HG02938 (cell line): ENCODE data around the gene CYBC1.
"Not testable (repeated sequence)": the region's sequence is repeated elsewhere in the genome, so short reads cannot be mapped to it uniquely, and the experiment has no call there.

ENCODE experiments used
- ATAC-seq: cut with Tn5 transposase; IDR thresholded peaks from one replicate; pipeline ENCODE4 v1.9.1; 2021; ENCODE audit warnings: mild to moderate bottlenecking, moderate library complexity; ENCODE audit not compliant: unreplicated experiment

Gene CYBC1

DNA sequence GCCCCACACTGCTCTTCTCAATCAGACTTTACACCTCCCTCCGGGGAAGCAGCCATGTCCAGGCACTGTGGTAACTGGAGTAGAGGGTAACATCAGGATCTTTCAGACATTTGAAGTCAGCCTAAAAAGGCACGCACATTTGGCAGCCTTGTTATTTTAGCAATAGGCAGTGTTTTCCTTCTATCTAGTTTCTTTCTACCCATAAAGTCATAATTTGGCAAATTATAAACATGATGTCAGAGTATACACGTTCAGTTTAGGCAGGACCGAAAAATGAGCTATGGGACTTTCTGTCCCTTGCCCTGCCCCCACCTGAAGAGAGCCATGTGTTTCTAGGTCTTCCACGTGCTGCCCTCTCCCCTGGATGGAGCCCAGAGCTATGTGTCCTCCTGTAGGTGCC is 29.1 kb upstream of the CYBC1 start:
- no peak for ATAC-seq

GRCh38 chr17:82477934-82478333 is 27.4 kb upstream of the CYBC1 start:
- no peak for ATAC-seq

DNA sequence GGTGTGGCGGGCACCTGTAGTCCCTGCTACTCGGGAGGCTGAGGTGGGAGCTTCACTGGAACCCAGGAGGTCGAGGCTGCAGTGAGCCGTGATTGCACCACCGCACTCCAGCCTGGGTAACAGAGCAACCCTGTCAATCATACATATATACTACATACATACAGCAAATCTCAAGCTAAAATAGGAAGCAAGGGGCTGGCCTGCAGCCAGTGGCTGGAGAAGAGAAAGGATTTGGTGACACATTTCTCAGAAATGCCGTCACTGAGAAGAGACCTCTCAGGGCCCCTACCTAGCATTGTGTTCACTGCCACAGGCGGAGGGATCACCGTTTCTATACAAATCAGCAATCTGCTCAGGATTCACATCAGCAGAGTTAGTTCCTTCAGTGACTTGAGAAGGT is 24.9 kb upstream of the CYBC1 start:
- no peak for ATAC-seq

DNA sequence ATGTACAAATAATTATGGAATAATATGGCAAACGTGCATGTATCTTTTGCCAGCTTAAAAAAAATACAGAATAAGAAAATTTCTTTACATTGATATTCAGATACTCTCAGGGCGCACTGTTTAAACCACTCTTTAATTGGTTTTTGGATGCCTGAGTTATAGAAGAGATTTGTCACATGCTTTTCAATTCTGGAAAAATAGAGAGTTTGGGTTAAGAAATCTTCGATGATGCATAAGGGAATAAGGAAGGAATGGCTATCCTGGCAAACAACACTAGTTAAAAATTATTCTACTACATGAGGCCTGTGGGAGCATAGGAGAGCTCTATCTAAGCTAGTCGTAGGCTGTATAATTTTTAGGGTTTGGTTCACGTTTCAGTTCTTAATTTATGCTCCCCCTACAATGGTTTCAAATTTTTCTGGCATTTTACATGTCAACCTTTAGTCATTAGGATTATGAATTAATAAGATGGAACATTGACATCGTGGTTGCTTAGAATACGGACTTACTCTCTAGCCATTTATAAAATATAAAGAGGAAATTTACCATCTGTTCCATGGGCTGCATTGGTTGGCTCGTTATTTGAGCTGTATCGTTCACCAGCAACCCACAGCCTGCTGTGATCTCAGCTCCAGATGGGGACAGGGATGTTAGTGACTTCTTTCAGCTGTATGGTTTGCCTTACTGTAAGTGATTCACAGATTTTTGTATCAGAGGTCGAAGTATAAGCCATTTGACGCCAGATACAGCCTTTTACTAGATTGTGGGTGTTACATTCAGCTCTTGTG is 23.9 kb upstream of the CYBC1 start:
- ATAC-seq, result no peak

GRCh38 chr17:82470065-82470464 is 19.5 kb upstream of the CYBC1 start:
- ATAC-seq, result no peak

- no peak for ATAC-seq
Observed at GRCh38 chr17:82468692-82469091, 18.1 kb upstream of the CYBC1 start.

DNA sequence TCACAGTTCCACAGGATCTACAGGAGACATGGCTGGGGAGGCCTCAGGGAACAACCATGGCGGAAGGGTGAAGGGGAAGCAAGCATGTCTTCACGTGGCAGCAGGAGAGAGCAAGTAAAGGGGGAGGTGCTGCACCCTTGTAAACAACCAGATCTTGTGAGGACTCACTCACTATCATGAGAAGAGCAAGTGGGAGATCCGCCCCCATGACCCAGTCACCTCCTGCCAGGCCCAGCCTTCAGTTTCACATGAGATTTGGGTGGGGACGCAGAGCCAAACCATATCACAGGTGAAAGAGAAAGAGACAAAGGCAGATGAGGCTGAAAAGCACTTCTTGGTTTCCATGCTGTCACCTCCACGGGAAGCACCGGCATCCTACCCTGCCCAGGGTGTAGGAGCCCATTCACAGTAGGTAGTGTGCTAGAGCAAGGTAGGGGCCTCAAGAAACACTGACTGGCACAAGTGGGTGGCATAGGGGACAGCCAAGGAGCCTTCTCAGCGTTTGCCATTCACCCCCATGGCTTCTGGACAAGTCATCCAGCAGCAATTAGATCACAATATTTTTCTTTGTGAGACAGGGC is 14.6 kb upstream of the CYBC1 start:
- no peak for ATAC-seq

DNA sequence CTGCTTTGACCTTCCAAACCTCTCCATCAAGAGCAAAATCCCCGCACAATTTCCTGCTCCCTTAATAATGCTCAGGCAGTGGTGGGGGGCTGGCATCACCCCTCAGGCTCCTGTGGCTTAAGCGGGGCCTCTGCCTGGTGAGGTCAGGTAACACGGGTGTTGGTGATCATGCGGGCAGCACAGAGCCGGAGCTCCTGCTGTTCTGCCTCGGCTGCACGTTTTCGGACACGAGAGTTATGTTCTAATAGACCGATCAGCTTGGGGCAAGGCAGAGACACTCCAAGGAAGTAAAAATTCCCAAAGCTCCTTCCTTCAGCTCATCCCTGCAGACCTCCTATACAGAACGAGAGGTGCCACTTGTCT is 14.0 kb upstream of the CYBC1 start:
- ATAC-seq, result no peak

GRCh38 chr17:82463925-82464566 is 13.5 kb upstream of the CYBC1 start:
- no peak for ATAC-seq

- ATAC-seq, result no peak
Observed at GRCh38 chr17:82463391-82463790, 12.8 kb upstream of the CYBC1 start.

- ATAC-seq, result no peak
Observed at GRCh38 chr17:82461827-82462524, 11.4 kb upstream of the CYBC1 start.

DNA sequence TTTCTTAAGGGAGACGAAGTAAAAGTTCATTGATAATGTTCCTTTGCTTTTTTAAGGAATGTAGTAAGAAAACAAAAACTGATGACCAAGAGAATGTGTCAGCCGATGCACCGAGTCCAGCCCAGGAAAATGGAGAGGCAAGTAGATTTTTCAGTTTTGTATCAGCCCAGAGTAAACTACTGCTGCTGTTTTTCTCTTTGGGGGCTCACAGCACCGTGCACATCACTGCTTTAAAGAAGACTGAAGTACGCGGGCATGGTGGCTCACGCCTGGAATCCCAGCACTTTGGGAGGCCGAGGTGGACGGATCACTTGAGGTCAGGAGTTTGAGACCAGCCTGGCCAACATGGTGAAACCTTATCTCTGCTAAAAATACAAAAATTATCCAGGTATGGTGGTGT is 9.4 kb upstream of the CYBC1 start:
- not testable (repeated sequence) for ATAC-seq

GRCh38 chr17:82458885-82459424 is 8.4 kb upstream of the CYBC1 start:
- ATAC-seq, result no peak

GRCh38 chr17:82458179-82458884 is 7.8 kb upstream of the CYBC1 start, which contains the start of gene NARF:
NARF (plus strand) TSS chr17:82458741; CDS start chr17:82458804, 63 bp downstream.
- ATAC-seq, result peak; percentile 95

DNA sequence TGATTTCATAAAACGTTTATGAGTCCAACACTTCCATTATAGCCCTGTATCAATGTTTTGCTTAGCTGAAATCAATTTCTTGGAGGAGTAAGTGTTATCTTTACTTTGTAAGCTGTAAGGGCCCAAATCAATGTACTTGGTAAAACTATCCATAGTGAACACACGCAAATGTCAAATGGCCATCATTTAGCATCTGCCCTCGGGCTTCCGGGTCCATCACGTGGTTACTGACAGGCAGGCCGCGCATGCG is 7.3 kb upstream of the CYBC1 start:
- no peak for ATAC-seq

GRCh38 chr17:82457073-82457928 is 6.7 kb upstream of the CYBC1 start:
- ATAC-seq, result no peak

GRCh38 chr17:82453706-82454105 is 3.2 kb upstream of the CYBC1 start:
- not testable (repeated sequence) for ATAC-seq

DNA sequence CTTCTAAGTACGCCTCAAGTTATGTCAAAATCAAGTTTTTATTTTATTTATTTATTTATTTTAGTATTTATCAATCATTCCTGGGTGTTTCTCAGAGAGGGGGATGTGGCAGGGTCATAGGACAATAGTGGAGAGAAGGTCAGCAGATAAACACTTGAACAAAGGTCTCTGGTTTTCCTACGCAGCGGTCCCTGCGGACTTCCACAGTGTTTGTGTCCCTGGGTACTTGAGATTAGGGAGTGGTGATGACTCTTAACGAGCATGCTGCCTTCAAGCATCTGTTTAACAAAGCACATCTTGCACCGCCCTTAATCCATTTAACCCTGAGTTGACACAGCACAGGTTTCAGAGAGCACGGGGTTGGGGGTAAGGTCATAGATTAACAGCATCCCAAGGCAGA is 2.6 kb upstream of the CYBC1 start:
- not testable (repeated sequence) for ATAC-seq

- no peak for ATAC-seq
Observed at GRCh38 chr17:82452162-82452561, 1.6 kb upstream of the CYBC1 start.

GRCh38 chr17:82449883-82450356 is 632 bp downstream of the CYBC1 start:
- ATAC-seq, result peak; percentile 8
